ENCODE measurements around the gene ZC3H4. TPM values are rescaled to one million over a fixed set of nuclear protein-coding genes. Genes with fewer than 3 reads are reported as not detected.

Gene ZC3H4
- total RNA-seq, 4 donors from 2014 or later: 19.1 to 36.7 (median 31.3) TPM

- DNase-seq: no peak
- no peaks in the 10 kb centered on the region for H3K9me3 ChIP-seq
- intact Hi-C loops (cut with DNase I): loop anchor here (2.0 kb wide), 1 partner anchor 97 kb away; no protein-coding TSS in a partner anchor
- H3K4me1 ChIP-seq: peaks cover 31 to 33% of the 10 kb centered on the region in 2 donors
- no peak overlapping the region for H3K27ac ChIP-seq
- no peaks in the 10 kb centered on the region for H3K36me3 ChIP-seq
- H3K4me3 ChIP-seq (replicated peaks in 1 of 3): no peak overlapping the region
- no peaks in the 10 kb centered on the region for H3K27me3 ChIP-seq
- 88 to 90% methylated on average over 4 of the region's 4 CpGs for WGBS, 2 donors
- TF ChIP-seq CTCF (IDR thresholded peaks at IDR 0.05): no peak
These were observed 16.0 kb upstream of the ZC3H4 start for GRCh38 chr19:47129579-47129978.

- DNase-seq: no peak
- no peak for TF ChIP-seq POLR2A (IDR thresholded peaks at IDR 0.05)
- TF ChIP-seq CTCF (IDR thresholded peaks at IDR 0.05): no peak
- intact Hi-C loops (cut with DNase I): no loop called here
- H3K36me3 ChIP-seq: no peaks in the 10 kb centered on the region
- no peak overlapping the region for H3K4me3 ChIP-seq (replicated peaks in 1 of 3)
- no peak overlapping the region for H3K27ac ChIP-seq
- no peaks in the 10 kb centered on the region for H3K27me3 ChIP-seq
- H3K9me3 ChIP-seq: no peaks in the 10 kb centered on the region
- H3K4me1 ChIP-seq: peaks cover 0 to 3% of the 10 kb centered on the region in 2 donors
These were observed 12.0 kb upstream of the ZC3H4 start for GRCh38 chr19:47125669-47125938.

- DNase-seq: no peak
- no peak overlapping the region for H3K4me3 ChIP-seq (replicated peaks in 1 of 3)
- peaks cover 0 to 3% of the 10 kb centered on the region in 2 donors for H3K4me1 ChIP-seq
- no peak overlapping the region for H3K27ac ChIP-seq
- TF ChIP-seq POLR2A (IDR thresholded peaks at IDR 0.05) (no peak), CTCF (IDR thresholded peaks at IDR 0.05) (peak in 4 of 6 experiments; percentile 70 to 90 (median 77))
- intact Hi-C loops (cut with DNase I): loop anchor here (5.0 kb wide), 2 partner anchors 103 to 273 kb away; partner anchors contain the start of gene AP2S1
- H3K27me3 ChIP-seq: no peaks in the 10 kb centered on the region
- no peaks in the 10 kb centered on the region for H3K9me3 ChIP-seq
- H3K36me3 ChIP-seq: no peaks in the 10 kb centered on the region
- WGBS, 2 donors: 36 to 44% methylated on average over 8 of the region's 8 CpGs
These were observed 11.5 kb upstream of the ZC3H4 start for GRCh38 chr19:47124937-47125668.

GRCh38 chr19:47123406-47123805 is 9.8 kb upstream of the ZC3H4 start:
- no peak overlapping the region for H3K4me3 ChIP-seq (replicated peaks in 1 of 3)
- H3K27me3 ChIP-seq: no peaks in the 10 kb centered on the region
- TF ChIP-seq POLR2A (IDR thresholded peaks at IDR 0.05) (no peak), CTCF (IDR thresholded peaks at IDR 0.05) (no peak)
- 90 to 92% methylated on average over 7 of the region's 7 CpGs for WGBS, 2 donors
- no peaks in the 10 kb centered on the region for H3K9me3 ChIP-seq
- intact Hi-C loops (cut with DNase I): loop anchor here (2.0 to 5.0 kb wide), 3 partner anchors 45 to 271 kb away; partner anchors contain the start of gene AP2S1
- no peak for DNase-seq
- peaks cover 0 to 3% of the 10 kb centered on the region in 2 donors for H3K4me1 ChIP-seq
- no peaks in the 10 kb centered on the region for H3K36me3 ChIP-seq
- H3K27ac ChIP-seq: no peak overlapping the region

Data from thyroid gland (tissue), 4 donors.